K562 (cell line): ENCODE data around the gene BCKDHB. TPM values are rescaled to one million over a fixed set of nuclear protein-coding genes. Genes with fewer than 3 reads are reported as not detected.

Experiments
- ATAC-seq: fragments of 200-7000 bp; cut with Tn5 transposase; 3 replicates; pipeline ENCODE4 v1.9.1; 2020; ENCODE audit warnings: moderate library complexity
- BruUV-seq: library from RNA; stranded (reverse); fragments of 400-500 nt; replicated peaks from 2 replicates; lab custom pipeline; 2021; lab: Mats Ljungman, UMichigan
- CTCF ChIA-PET: fragments of 300-600 bp; formaldehyde crosslinking; extraction: SDS; loops from one replicate; lab custom pipeline; 2021; ENCODE audit warnings: low intra/inter-chr PET ratio; lab: Yijun Ruan, JAX
- POLR2A ChIA-PET: fragments of 300-600, 350-650 bp; sonication (Branson Sonifier 250); formaldehyde crosslinking; extraction: SDS; loops from one replicate; lab custom pipeline; 2021; ENCODE audit warnings: antibody characterized with exemption, inconsistent platforms; lab: Yijun Ruan, JAX
- DNase-seq, 4 experiments: peaks; one replicate each; pipeline versions ENCODE4 v3.0.0 to v3.0.0-alpha.2; 2011 to 2018; ENCODE audit warnings: low spot score in 3 of 4, mixed read lengths in 3 of 4; ENCODE audit errors: extremely low read depth in 1 of 4
- FAIRE-seq: peaks from 2 replicates; lab custom pipeline; 2011; peaks lifted over from hg19 to GRCh38; lab: Jason Lieb, UNC
- H2AFZ ChIP-seq: 2 replicates; pipeline ENCODE4 v1.6.0; 2011; ENCODE audit warnings: low read depth, low read length, control low read depth, inconsistent platforms
- H3K27ac ChIP-seq: fragments of 200-600 bp; 3 replicates; pipeline ENCODE4 v1.8.0; 2011; ENCODE audit warnings: low read depth, mild to moderate bottlenecking, control low read depth, inconsistent platforms, low read length, moderate library complexity, mixed read lengths; ENCODE audit errors: extremely low read depth
- H3K27me3 ChIP-seq, 2 experiments: fragments of 300-600 bp in 1 of 2; 2 replicates in 1 of 2; 3 replicates in 1 of 2; pipeline versions ENCODE4 v1.6.0 to v1.8.0; 2011; ENCODE audit warnings: inconsistent platforms in 2 of 2, low read length in 2 of 2, mild to moderate bottlenecking in 1 of 2, mixed read lengths in 1 of 2, moderate library complexity in 1 of 2; ENCODE audit not compliant: control insufficient read depth in 2 of 2, insufficient read depth in 2 of 2
- H3K36me3 ChIP-seq: fragments of 300-600 bp; 3 replicates; pipeline ENCODE4 v1.8.0; 2011; ENCODE audit warnings: mild to moderate bottlenecking, low read length, inconsistent platforms; ENCODE audit not compliant: control insufficient read depth, insufficient read depth
- H3K4me1 ChIP-seq, 2 experiments: fragments of 200-600 bp in 1 of 2; replicated peaks in 1 of 2; 2 replicates in 1 of 2; 3 replicates in 1 of 2; pipeline versions ENCODE4 v1.5.1 to v1.8.0; 2011; ENCODE audit warnings: inconsistent platforms in 2 of 2, low read length in 2 of 2, mild to moderate bottlenecking in 1 of 2, mixed read lengths in 1 of 2, moderate library complexity in 1 of 2; ENCODE audit not compliant: control insufficient read depth in 2 of 2, insufficient read depth in 2 of 2
- H3K4me2 ChIP-seq: 2 replicates; pipeline ENCODE4 v1.6.1; 2011; ENCODE audit warnings: low read length, control low read depth, inconsistent platforms, mixed read lengths; ENCODE audit not compliant: insufficient read depth
- H3K4me3 ChIP-seq: fragments of 200-600 bp; sonication (generic), shearing (Covaris generic); 2 replicates; pipeline ENCODE4 v1.5.1; 2016; ENCODE audit warnings: control low read depth, inconsistent platforms
- H3K79me2 ChIP-seq: fragments of 200-600 bp; 3 replicates; pipeline ENCODE4 v1.8.0; 2011; ENCODE audit warnings: low read length, inconsistent platforms; ENCODE audit not compliant: control insufficient read depth, insufficient read depth
- H3K9ac ChIP-seq, 2 experiments: 2 replicates each; pipeline versions ENCODE4 v1.6.0 to v1.6.1; 2011; ENCODE audit warnings: low read depth in 2 of 2, low read length in 2 of 2, control low read depth in 1 of 2, inconsistent platforms in 1 of 2, mild to moderate bottlenecking in 1 of 2, mixed read lengths in 1 of 2; ENCODE audit not compliant: insufficient read depth in 1 of 2
- H3K9me1 ChIP-seq: one replicate; pipeline ENCODE4 v1.6.0; 2011; ENCODE audit warnings: inconsistent platforms, mild to moderate bottlenecking, low read length, moderate library complexity; ENCODE audit not compliant: control insufficient read depth, insufficient read depth
- H3K9me3 ChIP-seq: replicated peaks from 2 replicates; pipeline ENCODE4 v1.5.1; 2011; ENCODE audit warnings: low read depth, low read length, inconsistent platforms; ENCODE audit not compliant: control insufficient read depth, insufficient read depth
- H4K20me1 ChIP-seq: replicated peaks from 2 replicates; pipeline ENCODE4 v1.6.1; 2011; ENCODE audit warnings: low read length, inconsistent platforms, mixed read lengths; ENCODE audit not compliant: control insufficient read depth, insufficient read depth
- E2F1 ChIP-seq: sonication (generic); formaldehyde crosslinking; IDR thresholded peaks from 2 replicates; pipeline ENCODE4 v1.8.1; 2023; ENCODE audit warnings: mild to moderate bottlenecking, missing genetic modification reagents, moderate library complexity
- MNT ChIP-seq, 2 experiments: fragments of 450-650 bp; conservative IDR thresholded peaks; 2 replicates each; pipeline ENCODE4 v1.6.1; 2017; ENCODE audit warnings: mild to moderate bottlenecking in 2 of 2, moderate library complexity in 2 of 2
- NFIC ChIP-seq: fragments of 450-650 bp; IDR thresholded peaks from 2 replicates; pipeline ENCODE4 v1.6.1; 2017; ENCODE audit warnings: mild to moderate bottlenecking, inconsistent platforms
- NFIX ChIP-seq: fragments of 250-450 bp; sonication (Bioruptor Pico); IDR thresholded peaks from 2 replicates; pipeline ENCODE4 v1.4.0; 2020; ENCODE audit warnings: low read depth, mild to moderate bottlenecking, moderate library complexity
- POLR2A ChIP-seq: fragments of 450-650 bp; conservative IDR thresholded peaks from 2 replicates; pipeline ENCODE4 v1.6.1; 2016
- in situ Hi-C: fragments of 300-500 bp; cut with MboI; formaldehyde crosslinking; loops from 4 replicates; pipeline ENCODE4 v1.15.0; 2018; ENCODE audit warnings: inconsistent platforms, mixed read lengths
- intact Hi-C: fragments of 100-400 bp; cut with micrococcal nuclease; formaldehyde crosslinking; loops from 2 replicates; pipeline ENCODE4 v1.14.2; 2022
- polyA plus RNA-seq, 8 experiments: library from polyadenylated mRNA; depleted of rRNA in 4 of 8; stranded (reverse) in 5 of 8; unstranded in 3 of 8; fragments of >200 nt; fragmentation: Nextera tagmentation in 2 of 8; fragmentation: Illumina TruSeq in 1 of 8; extraction: Ambion mirVana in 2 of 8; extraction: Trizol in 1 of 8; gene quantifications; 2 replicates each; pipeline versions ENCODE4 v1.2.1 to v1.2.3, GENCODE V29; 2011 to 2014; ENCODE audit warnings: inconsistent platforms in 1 of 8, missing spikeins in 1 of 8
- total RNA-seq, 7 experiments: library from RNA; depleted of rRNA in 6 of 7; stranded (reverse); fragments of >200 nt in 6 of 7; fragmentation: Illumina TruSeq in 2 of 7; extraction: Trizol in 2 of 7; gene quantifications; 2 replicates each; pipeline versions ENCODE4 v1.2.1 to v1.2.3, GENCODE V29; 2011 to 2021; ENCODE audit warnings: low replicate concordance in 1 of 7

BCKDHB gene
- total and polyA plus RNA-seq, 9 of the 15 experiments (the other 6 are each of a cell fraction or from before 2014, with no cell fraction given): 4.1 to 23.7 (median 7.5) TPM

GRCh38 chr6:80366051-80366450 is 259.6 kb downstream of the BCKDHB start (continued):
- TF ChIP-seq E2F1 (CRISPR knock-in tag) (no peak), POLR2A (no peak)

GRCh38 chr6:80366714-80367113 is 260.2 kb downstream of the BCKDHB start:
- Histone ChIP-seq H3K9me1 (no peaks in the 10 kb centered on the region), H2AFZ (no peak overlapping the region), H3K27me3 (no peaks in the 10 kb centered on the region), H3K4me1 (no peaks in the 10 kb centered on the region), H3K9ac (no peak overlapping the region), H3K4me2 (no peak overlapping the region), H4K20me1 (no peaks in the 10 kb centered on the region), H3K4me3 (no peak overlapping the region), H3K27ac (no peak overlapping the region), H3K36me3 (no peaks in the 10 kb centered on the region), H3K9me3 (no peaks in the 10 kb centered on the region), H3K79me2 (no peaks in the 10 kb centered on the region)
- CTCF ChIA-PET: no interaction called here
- BruUV-seq: no TSS peak
- DNase-seq: no peak
- FAIRE-seq: no peak
- TF ChIP-seq MNT (conservative IDR thresholded peaks at IDR 0.05) (no peak), NFIX (CRISPR knock-in tag) (peak; percentile 37; the same call in 1 of the 2 replicates), NFIC (peak; percentile 63)
- no peak for ATAC-seq
- intact Hi-C loops: no loop called here
- in situ Hi-C loops: no loop called here
- POLR2A ChIA-PET: no interaction called here
